HL-60/S4 treated with phorbol 12-myristate 13-acetate at 8.2 ng/mL for 4 days and 3 days (cell line): ENCODE results near the gene LIPE.

Experiments
- in situ Hi-C: fragments of 300-500 bp; cut with MboI; formaldehyde crosslinking; loops from 2 replicates; pipeline ENCODE4 v1.15.0; 2022; ENCODE audit warnings: low sequenced_read_pairs

Gene LIPE

GRCh38 chr19:42388851-42389489 lies 38.2 kb downstream of the LIPE start:
- in situ Hi-C loops, result no loop called here

GRCh38 chr19:42386974-42387707 lies 40.0 kb downstream of the LIPE start:
- in situ Hi-C loops, result no loop called here

GRCh38 chr19:42380155-42380554 lies 47.0 kb downstream of the LIPE start:
- in situ Hi-C loops, result no loop called here

GRCh38 chr19:42378225-42379215 lies 48.7 kb downstream of the LIPE start:
- in situ Hi-C loops, result no loop called here

GRCh38 chr19:42376177-42376555 lies 51.0 kb downstream of the LIPE start:
- in situ Hi-C loops, result no loop called here

- in situ Hi-C loops, result no loop called here
Observed at GRCh38 chr19:42375415-42376176, 51.6 kb downstream of the LIPE start.

GRCh38 chr19:42374826-42375376 lies 52.3 kb downstream of the LIPE start:
- in situ Hi-C loops, result no loop called here

- in situ Hi-C loops, result no loop called here
Observed at GRCh38 chr19:42370626-42371175, 56.5 kb downstream of the LIPE start.

- in situ Hi-C loops, result no loop called here
Observed at GRCh38 chr19:42370068-42370520, 57.1 kb downstream of the LIPE start.

GRCh38 chr19:42369433-42370067 lies 57.6 kb downstream of the LIPE start:
- in situ Hi-C loops, result no loop called here

GRCh38 chr19:42368765-42369164 lies 58.4 kb downstream of the LIPE start:
- in situ Hi-C loops, result no loop called here

GRCh38 chr19:42368360-42368759 lies 58.8 kb downstream of the LIPE start:
- in situ Hi-C loops, result no loop called here

- in situ Hi-C loops, result no loop called here
Observed at GRCh38 chr19:42367929-42368328, 59.3 kb downstream of the LIPE start.

- in situ Hi-C loops, result no loop called here
Observed at GRCh38 chr19:42366673-42367072, 60.5 kb downstream of the LIPE start.

- in situ Hi-C loops, result no loop called here
Observed at GRCh38 chr19:42363614-42364346, 63.4 kb downstream of the LIPE start.

GRCh38 chr19:42362891-42363440 lies 64.2 kb downstream of the LIPE start:
- in situ Hi-C loops, result no loop called here

GRCh38 chr19:42362342-42362741 lies 64.8 kb downstream of the LIPE start:
- in situ Hi-C loops, result no loop called here

- in situ Hi-C loops, result no loop called here
Observed at GRCh38 chr19:42361545-42361910, 65.7 kb downstream of the LIPE start.
